Colonic mucosa (tissue), 4 donors: ENCODE measurements around the gene ZBTB9. TPM values are rescaled to one million over a fixed set of nuclear protein-coding genes. Genes with fewer than 3 reads are reported as not detected.

ENCODE experiments used
- DNase-seq: peaks from one replicate; pipeline ENCODE4 v3.0.0-alpha.2; 2020
- H3K27ac ChIP-seq: fragments of 200-600 bp; one replicate; pipeline ENCODE4 v1.8.0; 2021
- H3K27me3 ChIP-seq: fragments of 200-600 bp; one replicate; pipeline ENCODE4 v1.8.0; 2021
- H3K36me3 ChIP-seq: fragments of 200-600 bp; one replicate; pipeline ENCODE4 v1.8.0; 2021
- H3K4me1 ChIP-seq: fragments of 200-600 bp; one replicate; pipeline ENCODE4 v1.8.0; 2021; ENCODE audit warnings: mild to moderate bottlenecking
- H3K4me3 ChIP-seq: fragments of 200-600 bp; one replicate; pipeline ENCODE4 v1.8.0; 2021
- H3K9ac ChIP-seq, 2 donors: one replicate each; pipeline ENCODE4 v1.7.0; 2013; ENCODE audit warnings: control low read depth in 2 of 2, low read depth in 2 of 2, low read length in 2 of 2
- H3K9me3 ChIP-seq: fragments of 200-600 bp; one replicate; pipeline ENCODE4 v1.8.0; 2021
- intact Hi-C: fragments of 100-400 bp; cut with DNase I; formaldehyde crosslinking; loops from one replicate; pipeline ENCODE4 v1.14.1; 2022
- microRNA-seq: library from miRNA; unstranded; fragments of <30 nt; microRNA quantifications from one replicate; pipeline ENCODE4, GENCODE V29; 2019
- total RNA-seq, 2 donors: library from RNA; stranded (reverse); fragmentation: NEBNext Ultra II Directional in 1 of 2; extraction: Animal tissue kit (Norgen Biotek cat#: 25700) in 1 of 2; gene quantifications; one replicate each; pipeline ENCODE4 v1.2.1, GENCODE V29; 2021
- TF ChIP-seq, protein P1 (sequence below): fragments of 200-600 bp; IDR thresholded peaks from one replicate; pipeline ENCODE4 v1.8.0; 2022; ENCODE audit warnings: antibody characterized with exemption, mild to moderate bottlenecking
- donor health status: healthy.
- donor health status: DM: no; HTN: no; CAD: no.
- donor health status: DM: no; HTN: no; CAD: no.

Gene ZBTB9
- total RNA-seq, 2 donors from 2014 or later = 4.8 to 8.1 TPM

DNA sequence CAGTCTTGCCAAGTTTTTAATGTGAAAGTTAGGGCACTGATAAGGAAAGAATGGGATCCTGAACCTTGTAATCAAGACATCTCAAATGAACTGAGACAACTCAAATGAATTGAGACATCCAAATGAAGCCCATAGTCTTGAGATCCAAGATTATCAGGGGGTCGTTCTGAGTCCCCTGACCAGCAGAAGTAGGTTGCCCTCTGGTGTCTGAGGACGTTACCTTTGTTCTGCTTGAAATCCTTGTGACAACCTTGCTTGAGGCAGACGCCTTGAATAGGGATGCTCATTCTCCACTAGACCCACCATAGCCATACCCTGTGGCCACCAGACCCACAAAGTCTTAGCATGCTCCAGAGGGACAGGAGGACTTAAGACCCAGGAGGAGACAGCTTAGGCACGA lies 37.7 kb downstream of the ZBTB9 start:
- TF ChIP-seq, protein P1, sequence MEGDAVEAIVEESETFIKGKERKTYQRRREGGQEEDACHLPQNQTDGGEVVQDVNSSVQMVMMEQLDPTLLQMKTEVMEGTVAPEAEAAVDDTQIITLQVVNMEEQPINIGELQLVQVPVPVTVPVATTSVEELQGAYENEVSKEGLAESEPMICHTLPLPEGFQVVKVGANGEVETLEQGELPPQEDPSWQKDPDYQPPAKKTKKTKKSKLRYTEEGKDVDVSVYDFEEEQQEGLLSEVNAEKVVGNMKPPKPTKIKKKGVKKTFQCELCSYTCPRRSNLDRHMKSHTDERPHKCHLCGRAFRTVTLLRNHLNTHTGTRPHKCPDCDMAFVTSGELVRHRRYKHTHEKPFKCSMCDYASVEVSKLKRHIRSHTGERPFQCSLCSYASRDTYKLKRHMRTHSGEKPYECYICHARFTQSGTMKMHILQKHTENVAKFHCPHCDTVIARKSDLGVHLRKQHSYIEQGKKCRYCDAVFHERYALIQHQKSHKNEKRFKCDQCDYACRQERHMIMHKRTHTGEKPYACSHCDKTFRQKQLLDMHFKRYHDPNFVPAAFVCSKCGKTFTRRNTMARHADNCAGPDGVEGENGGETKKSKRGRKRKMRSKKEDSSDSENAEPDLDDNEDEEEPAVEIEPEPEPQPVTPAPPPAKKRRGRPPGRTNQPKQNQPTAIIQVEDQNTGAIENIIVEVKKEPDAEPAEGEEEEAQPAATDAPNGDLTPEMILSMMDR = no peak
- H3K9me3 ChIP-seq = no peaks in the 10 kb centered on the region

DNA sequence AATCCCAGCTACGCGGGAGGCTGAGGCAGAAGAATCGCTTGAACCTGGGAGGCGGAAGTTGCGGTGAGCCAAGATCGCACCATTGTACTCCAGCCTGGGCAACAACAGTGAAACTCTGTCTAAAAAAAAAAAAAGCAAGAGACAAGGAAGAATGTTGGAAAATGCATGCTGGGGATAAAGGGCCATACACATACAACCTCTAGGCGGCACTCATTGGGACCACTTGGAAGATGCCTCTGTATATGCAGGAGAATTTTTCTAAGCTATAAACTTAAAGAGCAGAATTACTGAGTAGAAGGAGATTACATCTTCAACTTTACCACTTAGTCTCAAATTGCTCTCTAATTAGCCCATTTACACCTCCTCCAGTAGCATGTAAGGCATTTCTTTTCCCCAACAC lies 42.8 kb downstream of the ZBTB9 start:
- TF ChIP-seq, protein P1 = no peak
- DNase-seq = no peak
- no peaks in the 10 kb centered on the region for H3K36me3 ChIP-seq

More for the DNA sequence above, 37.7 kb downstream of the ZBTB9 start:
- H3K4me3 ChIP-seq = no peak overlapping the region
- no peak overlapping the region for H3K27ac ChIP-seq
- no peak for DNase-seq
- H3K27me3 ChIP-seq = no peaks in the 10 kb centered on the region
- intact Hi-C loops = no loop called here
- H3K36me3 ChIP-seq = no peaks in the 10 kb centered on the region
- no peaks in the 10 kb centered on the region for H3K4me1 ChIP-seq
- H3K9ac ChIP-seq = no peak overlapping the region

DNA sequence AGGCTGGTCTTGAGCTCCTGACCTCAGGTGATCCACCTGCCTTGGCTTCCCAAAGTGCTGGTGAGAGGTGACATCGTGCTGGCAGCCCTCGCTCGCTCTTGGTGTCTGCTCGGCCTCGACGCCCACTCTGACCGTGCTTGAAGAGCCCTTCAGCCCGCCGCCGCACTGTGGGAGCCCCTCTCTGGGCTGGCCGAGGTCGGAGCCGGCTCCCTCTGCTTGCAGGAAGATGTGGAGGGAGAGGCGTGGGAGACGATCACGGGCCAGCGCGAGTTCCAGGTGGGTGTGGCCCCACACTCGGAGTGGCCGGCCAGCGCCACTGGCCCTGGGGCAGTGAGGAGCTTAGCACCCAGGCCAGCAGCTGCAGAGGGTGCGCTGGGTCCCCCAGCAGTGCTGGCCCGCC lies 48.1 kb downstream of the ZBTB9 start:
- intact Hi-C loops = no loop called here
- Histone ChIP-seq H3K36me3 (no peaks in the 10 kb centered on the region), H3K27ac (no peak overlapping the region), H3K27me3 (no peaks in the 10 kb centered on the region), H3K4me1 (no peaks in the 10 kb centered on the region), H3K4me3 (no peak overlapping the region), H3K9ac (no peak overlapping the region), H3K9me3 (no peaks in the 10 kb centered on the region)
- TF ChIP-seq, protein P1 = no peak
- DNase-seq = no peak

More for the DNA sequence above, 42.8 kb downstream of the ZBTB9 start:
- H3K4me1 ChIP-seq = no peaks in the 10 kb centered on the region
- no peaks in the 10 kb centered on the region for H3K9me3 ChIP-seq
- intact Hi-C loops = no loop called here
- H3K9ac ChIP-seq = no peak overlapping the region
- H3K27me3 ChIP-seq = no peaks in the 10 kb centered on the region
- H3K4me3 ChIP-seq = no peak overlapping the region
- H3K27ac ChIP-seq = no peak overlapping the region

DNA sequence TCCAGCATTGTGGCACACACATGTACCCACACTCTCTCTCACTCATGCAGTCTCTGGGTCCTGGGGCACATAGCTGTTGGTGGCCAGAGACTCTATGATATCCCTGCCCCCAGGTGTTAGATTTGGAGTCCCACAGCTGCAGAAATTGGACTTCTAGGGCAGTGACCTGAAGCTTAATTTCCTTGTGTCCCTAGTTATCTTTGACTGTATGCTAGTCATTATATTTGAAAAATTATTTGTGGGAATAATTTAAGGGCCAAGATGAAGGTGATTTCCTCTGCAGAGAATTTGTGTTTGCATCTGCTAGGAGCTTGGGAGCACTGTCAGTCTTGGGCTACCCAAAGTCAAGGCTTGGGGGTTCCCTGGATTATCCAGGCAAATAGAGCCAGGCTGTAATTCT lies 50.1 kb downstream of the ZBTB9 start:
- no peak for DNase-seq
- intact Hi-C loops = no loop called here
- Histone ChIP-seq H3K4me1 (no peaks in the 10 kb centered on the region), H3K27ac (no peak overlapping the region), H3K36me3 (no peaks in the 10 kb centered on the region), H3K9me3 (no peaks in the 10 kb centered on the region), H3K9ac (no peak overlapping the region), H3K27me3 (no peaks in the 10 kb centered on the region), H3K4me3 (no peak overlapping the region)
- TF ChIP-seq, protein P1 = no peak

DNA sequence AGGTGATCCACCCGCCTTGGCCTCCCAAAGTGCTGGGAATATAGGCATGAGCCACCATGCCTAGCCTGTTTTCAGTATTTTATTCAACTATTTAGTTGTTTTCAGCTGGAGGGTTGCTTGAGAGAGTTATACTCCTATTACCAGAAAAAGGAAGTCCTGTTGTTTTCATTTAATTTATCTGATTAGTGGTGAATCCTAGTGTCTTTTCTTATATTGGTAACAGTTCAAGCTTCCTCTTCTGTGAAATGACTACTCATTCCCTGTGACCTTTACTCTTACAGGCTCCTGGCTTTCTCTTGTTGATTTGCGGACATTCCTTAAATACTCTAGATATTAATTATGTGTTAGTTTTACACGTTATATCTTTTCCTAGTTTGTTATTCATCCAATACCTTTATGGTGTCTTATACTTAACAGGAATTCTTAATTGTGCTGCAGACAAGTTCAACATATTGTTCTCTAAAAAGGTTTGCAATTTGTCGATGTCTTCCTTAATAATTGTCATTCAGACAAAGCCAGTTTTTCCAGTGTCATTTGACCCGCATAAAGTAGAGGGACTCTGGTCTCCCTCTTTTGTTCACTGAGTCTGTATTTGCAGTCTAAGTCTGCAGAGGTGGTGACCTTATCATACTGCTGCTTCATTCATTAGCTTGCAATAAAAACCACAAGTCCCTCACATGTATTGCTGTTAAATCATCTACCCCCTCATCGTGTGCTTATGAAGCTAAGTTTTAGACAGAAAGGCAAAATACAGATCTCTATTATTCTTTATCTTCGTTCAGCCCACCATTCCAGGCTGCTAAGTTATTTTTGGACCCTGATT lies 51.4 kb downstream of the ZBTB9 start:
- no peak for DNase-seq
- H3K9me3 ChIP-seq = no peaks in the 10 kb centered on the region
- H3K4me1 ChIP-seq = no peaks in the 10 kb centered on the region
- no peaks in the 10 kb centered on the region for H3K27me3 ChIP-seq
- H3K4me3 ChIP-seq = no peak overlapping the region
- no peak overlapping the region for H3K27ac ChIP-seq
- TF ChIP-seq, protein P1 = no peak
- no peaks in the 10 kb centered on the region for H3K36me3 ChIP-seq
- no peak overlapping the region for H3K9ac ChIP-seq
- intact Hi-C loops = no loop called here

Small RNA genes lying within 50 kb of the gene (microRNA-seq; reads per million reads assigned to microRNA genes)
- gene MIR5004 = not detected

Other genes with a start within 250 kb of the ZBTB9 start
- 10 to 100 TPM; 13.0 to 23.7 TPM for gene HSD17B8, start 249.9 kb upstream of the ZBTB9 start, total RNA-seq
- 10 to 100 TPM; 24.8 to 30.9 TPM for gene RING1, start 246.1 kb upstream of the ZBTB9 start, total RNA-seq
- gene VPS52, start 182.7 kb upstream of the ZBTB9 start, total RNA-seq = 10 to 100 TPM; 48.4 to 73.2 TPM
- gene RPS18, start 182.5 kb upstream of the ZBTB9 start, total RNA-seq = 1,000 to 10,000 TPM; 1,996 to 2,041 TPM
- gene B3GALT4, start 177.5 kb upstream of the ZBTB9 start, total RNA-seq = 10 to 100 TPM; 22.0 to 26.4 TPM
- gene WDR46, start 165.3 kb upstream of the ZBTB9 start, total RNA-seq = 10 to 100 TPM; 25.7 to 51.7 TPM
- gene PFDN6, start 165.0 kb upstream of the ZBTB9 start, total RNA-seq = 10 to 100 TPM; 36.5 to 77.0 TPM
- gene RGL2, start 155.6 kb upstream of the ZBTB9 start, total RNA-seq = 10 to 100 TPM; 29.9 to 34.7 TPM
- 100 to 1,000 TPM; 204 to 235 TPM for gene TAPBP, start 140.5 kb upstream of the ZBTB9 start, total RNA-seq
- 10 to 100 TPM; 12.4 to 16.9 TPM for gene ZBTB22, start 136.8 kb upstream of the ZBTB9 start, total RNA-seq
- 10 to 100 TPM; 38.7 to 46.7 TPM for gene DAXX, start 131.6 kb upstream of the ZBTB9 start, total RNA-seq
- gene KIFC1, start 62.8 kb upstream of the ZBTB9 start, total RNA-seq = 10 to 100 TPM; 15.8 to 74.6 TPM
- gene PHF1, start 43.6 kb upstream of the ZBTB9 start, total RNA-seq = 10 to 100 TPM; 21.9 to 39.5 TPM
- 100 to 1,000 TPM; 145 to 172 TPM for gene CUTA, start 36.5 kb upstream of the ZBTB9 start, total RNA-seq
- 10 to 100 TPM in 1 of 2 donors, 1 to 10 TPM in 1; 5.3 to 10.4 TPM for gene SYNGAP1, start 34.5 kb upstream of the ZBTB9 start, total RNA-seq
- gene BAK1, start 125.7 kb downstream of the ZBTB9 start, total RNA-seq = 10 to 100 TPM; 72.1 to 76.6 TPM
- gene ITPR3, start 166.7 kb downstream of the ZBTB9 start, total RNA-seq = 100 to 1,000 TPM in 1 of 2 donors, 10 to 100 TPM in 1; 86.2 to 119 TPM